HEK293T (cell line): ENCODE measurements around the gene LCTL.

Experiments
- ARNT ChIP-seq: fragments of 450-650 bp; IDR thresholded peaks from 2 replicates; pipeline ENCODE4 v1.6.1; 2017; ENCODE audit warnings: mild to moderate bottlenecking
- BHLHE40 ChIP-seq: fragments of 450-650 bp; IDR thresholded peaks from 2 replicates; pipeline ENCODE4 v1.6.1; 2016; ENCODE audit warnings: mild to moderate bottlenecking, moderate library complexity, borderline replicate concordance
- CTBP1 ChIP-seq: fragments of 450-650 bp; IDR thresholded peaks from 2 replicates; pipeline ENCODE4 v1.6.1; 2016; ENCODE audit warnings: borderline replicate concordance
- ELF4 ChIP-seq: fragments of 450-650 bp; IDR thresholded peaks from 2 replicates; pipeline ENCODE4 v1.6.1; 2017; ENCODE audit warnings: antibody characterized with exemption
- FOXA1 ChIP-seq: fragments of 450-650 bp; IDR thresholded peaks from 2 replicates; pipeline ENCODE4 v1.6.1; 2016; ENCODE audit warnings: mild to moderate bottlenecking
- FOXK2 ChIP-seq: fragments of 450-650 bp; IDR thresholded peaks from 2 replicates; pipeline ENCODE4 v1.6.1; 2016; ENCODE audit warnings: mild to moderate bottlenecking
- FOXM1 ChIP-seq: fragments of 450-650 bp; IDR thresholded peaks from 2 replicates; pipeline ENCODE4 v1.6.1; 2017; ENCODE audit warnings: mild to moderate bottlenecking, borderline replicate concordance
- HDGF ChIP-seq: fragments of 450-650 bp; IDR thresholded peaks from 2 replicates; pipeline ENCODE4 v1.6.1; 2017; ENCODE audit warnings: antibody characterized with exemption, borderline replicate concordance
- LEF1 ChIP-seq: fragments of 450-650 bp; IDR thresholded peaks from 2 replicates; pipeline ENCODE4 v1.6.1; 2017; ENCODE audit warnings: mild to moderate bottlenecking, borderline replicate concordance
- NFRKB ChIP-seq: fragments of 450-650 bp; IDR thresholded peaks from 2 replicates; pipeline ENCODE4 v1.6.1; 2016; ENCODE audit warnings: mild to moderate bottlenecking, moderate library complexity
- SP1 ChIP-seq: fragments of 450-650 bp; IDR thresholded peaks from 2 replicates; pipeline ENCODE4 v1.6.1; 2017
- SUZ12 ChIP-seq: fragments of 450-650 bp; IDR thresholded peaks from 2 replicates; pipeline ENCODE4 v1.6.1; 2016; ENCODE audit warnings: mild to moderate bottlenecking
- TARDBP ChIP-seq: fragments of 450-650 bp; IDR thresholded peaks from 2 replicates; pipeline ENCODE4 v1.6.1; 2016
- TF ChIP-seq, protein P1 (sequence below): fragments of 450-650 bp; IDR thresholded peaks from 2 replicates; pipeline ENCODE4 v1.6.1; 2016

DNA sequence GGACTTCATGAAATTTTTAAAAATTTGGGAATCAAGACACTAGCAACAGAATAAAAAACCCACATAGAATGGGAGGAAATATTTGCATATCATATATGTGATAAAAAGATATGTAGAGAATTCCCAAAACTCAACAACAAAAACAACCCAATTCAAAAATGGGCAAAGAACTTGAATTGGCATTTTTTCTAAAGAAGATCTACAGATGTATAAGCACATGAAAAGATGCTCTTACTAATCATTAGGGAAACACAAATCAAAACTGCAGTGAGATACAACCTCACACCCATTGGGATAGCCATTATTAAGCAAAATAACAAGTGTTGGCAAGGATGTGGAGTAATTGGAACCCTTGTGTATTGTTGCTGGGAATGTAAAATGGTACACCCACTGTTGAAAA, 10.1 kb downstream of the LCTL start:
- TF ChIP-seq HDGF (no peak), TARDBP (no peak), ARNT (no peak), LEF1 (no peak), CTBP1 (no peak), ELF4 (no peak), BHLHE40 (no peak), NFRKB (no peak), FOXM1 (no peak), FOXK2 (no peak), FOXA1 (no peak), SP1 (no peak), SUZ12 (no peak)
- TF ChIP-seq, protein P1, sequence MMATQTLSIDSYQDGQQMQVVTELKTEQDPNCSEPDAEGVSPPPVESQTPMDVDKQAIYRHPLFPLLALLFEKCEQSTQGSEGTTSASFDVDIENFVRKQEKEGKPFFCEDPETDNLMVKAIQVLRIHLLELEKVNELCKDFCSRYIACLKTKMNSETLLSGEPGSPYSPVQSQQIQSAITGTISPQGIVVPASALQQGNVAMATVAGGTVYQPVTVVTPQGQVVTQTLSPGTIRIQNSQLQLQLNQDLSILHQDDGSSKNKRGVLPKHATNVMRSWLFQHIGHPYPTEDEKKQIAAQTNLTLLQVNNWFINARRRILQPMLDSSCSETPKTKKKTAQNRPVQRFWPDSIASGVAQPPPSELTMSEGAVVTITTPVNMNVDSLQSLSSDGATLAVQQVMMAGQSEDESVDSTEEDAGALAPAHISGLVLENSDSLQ = no peak
